Activated CD4-positive, alpha-beta T cell treated with anti-CD3 and anti-CD28 coated beads, Interleukin-2, amount 10 ng/mL, durations not matched to agents 7 days and 5 days (primary cell): ENCODE measurements around the gene ZNF785. TPM values are rescaled to one million over a fixed set of nuclear protein-coding genes. Genes with fewer than 3 reads are reported as not detected.

ENCODE experiments used
- CTCF ChIA-PET: fragments of 350-600 bp; sonication (Branson Sonifier 250); formaldehyde crosslinking; loops from one replicate; lab custom pipeline; 2021; ENCODE audit warnings: antibody characterized with exemption; lab: Charles Lee
- POLR2A ChIA-PET: fragments of 350-600 bp; sonication (Branson Sonifier 250); formaldehyde crosslinking; loops from one replicate; lab custom pipeline; 2021; ENCODE audit warnings: antibody characterized with exemption; lab: Charles Lee
- DNase-seq: peaks from one replicate; pipeline ENCODE4 v3.0.0-alpha.2; 2020
- H3K27ac Mint-ChIP-seq: one replicate; pipeline ENCODE4 v1.8.0; 2021; ENCODE audit warnings: mild to moderate bottlenecking, moderate library complexity, mixed read lengths
- H3K27me3 Mint-ChIP-seq: one replicate; pipeline ENCODE4 v1.8.0; 2021; ENCODE audit warnings: mixed read lengths
- H3K36me3 Mint-ChIP-seq: one replicate; pipeline ENCODE4 v1.8.0; 2021; ENCODE audit warnings: low read depth, mixed read lengths
- H3K4me1 Mint-ChIP-seq: one replicate; pipeline ENCODE4 v1.8.0; 2021; ENCODE audit warnings: mixed read lengths
- H3K4me3 Mint-ChIP-seq: one replicate; pipeline ENCODE4 v1.8.0; 2021; ENCODE audit warnings: mild to moderate bottlenecking, moderate library complexity, mixed read lengths
- H3K9me3 Mint-ChIP-seq: one replicate; pipeline ENCODE4 v1.8.0; 2021; ENCODE audit warnings: mixed read lengths
- total RNA-seq, 2 experiments: library from RNA; stranded (reverse); gene quantifications; one replicate each; pipeline ENCODE4 v1.2.3, GENCODE V29; 2021

Gene ZNF785
- total RNA-seq, 2 experiments from 2014 or later = 17.0 to 18.3 TPM

- Mint-ChIP-seq H3K27ac (no peak overlapping the region), H3K36me3 (no peaks in the 10 kb centered on the region), H3K4me1 (peaks cover 16% of the 10 kb centered on the region), H3K9me3 (no peaks in the 10 kb centered on the region), H3K4me3 (no peak overlapping the region), H3K27me3 (peaks cover 3% of the 10 kb centered on the region)
- ChIA-PET POLR2A (no interaction called here), CTCF (interaction anchor here (0.6 to 4.3 kb wide), 38 partner anchors 9 to 525 kb away, joined by 3 to 28 read pairs (median 5); partner anchors contain the start of genes DCTPP1, FBRS, PRR14 and SEPTIN1)
- peak; percentile 81 for DNase-seq
Measured at GRCh38 chr16:30615358-30616091, 30.0 kb upstream of the ZNF785 start.

DNA sequence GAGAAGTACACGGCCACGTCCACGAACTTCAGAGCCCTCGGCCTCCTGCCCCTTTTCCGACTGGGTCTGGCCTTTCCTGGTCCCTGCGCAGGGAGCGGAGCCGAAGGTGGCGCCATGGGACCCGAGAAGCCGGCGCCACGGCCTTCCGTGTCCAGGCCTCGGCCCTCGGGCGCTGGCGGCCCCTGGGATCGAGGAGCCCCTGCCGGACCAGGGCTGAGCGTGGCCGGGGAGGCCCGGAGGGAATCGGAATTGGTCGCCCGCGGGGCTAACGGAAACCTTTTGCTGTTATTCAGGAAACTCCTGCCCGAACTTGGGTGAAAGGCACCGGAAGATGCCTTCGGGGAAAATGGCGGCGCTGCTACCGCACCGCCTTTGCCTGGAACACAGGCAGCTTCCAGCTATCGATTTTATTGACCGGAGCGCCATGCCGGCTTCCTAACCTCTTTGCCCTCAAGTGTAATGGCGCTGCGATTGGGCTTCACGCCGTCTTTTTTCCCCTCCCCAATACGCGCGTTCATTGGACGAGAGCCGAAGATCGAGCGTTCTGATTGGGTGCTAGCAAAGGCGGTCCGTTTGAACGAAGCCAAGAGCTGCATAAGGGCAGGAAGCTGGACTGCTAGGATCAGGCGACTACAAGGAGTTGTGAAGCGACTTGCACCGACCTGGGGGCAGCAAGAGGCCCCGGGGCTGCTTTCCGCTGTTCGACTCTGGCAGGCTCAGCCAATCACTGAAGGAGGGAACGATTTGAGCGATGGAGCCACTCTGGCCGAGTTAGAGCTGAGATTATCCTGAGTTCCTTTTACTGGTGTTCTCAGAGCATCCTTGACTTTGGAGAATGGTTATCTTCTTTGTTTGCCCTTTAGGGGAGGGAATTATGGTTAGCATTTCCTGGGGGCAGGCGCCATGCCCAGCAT lies 24.7 kb upstream of the ZNF785 start, which contains the start of gene ZNF689:
Gene ZNF689 (minus strand): TSS at position 464 of the 914 bp plus-strand sequence. CDS start 348 bp downstream, at position 116.
- H3K27ac Mint-ChIP-seq = peak within 1 kb of the TSS; percentile 97
- peak within 1 kb of the TSS; percentile 86 for H3K4me3 Mint-ChIP-seq
- POLR2A ChIA-PET = interaction anchor here (0.5 to 1.2 kb wide), 8 partner anchors 17 to 518 kb away, joined by 3 to 5 read pairs (median 3); partner anchors contain the start of genes DCTPP1, ITGAL, PRR14 and TBX6
- no peaks in the 10 kb centered on the region for H3K27me3 Mint-ChIP-seq
- DNase-seq = peak; percentile 96
- no peaks in the 10 kb centered on the region for H3K9me3 Mint-ChIP-seq
- H3K36me3 Mint-ChIP-seq = peaks cover 14% of the 10 kb centered on the region
- H3K4me1 Mint-ChIP-seq = peaks cover 24% of the 10 kb centered on the region
- CTCF ChIA-PET = interaction anchor here (0.6 to 2.2 kb wide), 11 partner anchors 10 to 519 kb away, joined by 3 to 11 read pairs (median 3); partner anchors contain the start of genes DCTPP1, PRR14 and TBX6

GRCh38 chr16:30609002-30609925 lies 23.8 kb upstream of the ZNF785 start:
- peaks cover 24% of the 10 kb centered on the region for H3K4me1 Mint-ChIP-seq
- POLR2A ChIA-PET = interaction anchor here (1.2 kb wide), 1 partner anchor 41 kb away, joined by 4 read pairs; the partner anchor contains the start of gene PRR14
- no peaks in the 10 kb centered on the region for H3K9me3 Mint-ChIP-seq
- H3K36me3 Mint-ChIP-seq = peaks cover 21% of the 10 kb centered on the region
- peak overlapping the region; percentile 86 for H3K4me3 Mint-ChIP-seq
- peak overlapping the region; percentile 97 for H3K27ac Mint-ChIP-seq
- peak; percentile 44 for DNase-seq
- CTCF ChIA-PET = interaction anchor here (0.6 to 2.5 kb wide), 11 partner anchors 11 to 179 kb away, joined by 3 to 14 read pairs (median 4); partner anchors contain the start of genes DCTPP1 and PRR14
- no peaks in the 10 kb centered on the region for H3K27me3 Mint-ChIP-seq

GRCh38 chr16:30606004-30606403 lies 20.5 kb upstream of the ZNF785 start:
- Mint-ChIP-seq H3K4me1 (peaks cover 24% of the 10 kb centered on the region), H3K36me3 (peaks cover 31% of the 10 kb centered on the region), H3K4me3 (no peak overlapping the region), H3K9me3 (no peaks in the 10 kb centered on the region), H3K27me3 (no peaks in the 10 kb centered on the region), H3K27ac (no peak overlapping the region)
- no peak for DNase-seq
- CTCF ChIA-PET = interaction anchor here (1.2 to 1.3 kb wide), 2 partner anchors 23 to 176 kb away, joined by 3 to 4 read pairs; partner anchors contain the start of gene DCTPP1
- POLR2A ChIA-PET = no interaction called here

DNA sequence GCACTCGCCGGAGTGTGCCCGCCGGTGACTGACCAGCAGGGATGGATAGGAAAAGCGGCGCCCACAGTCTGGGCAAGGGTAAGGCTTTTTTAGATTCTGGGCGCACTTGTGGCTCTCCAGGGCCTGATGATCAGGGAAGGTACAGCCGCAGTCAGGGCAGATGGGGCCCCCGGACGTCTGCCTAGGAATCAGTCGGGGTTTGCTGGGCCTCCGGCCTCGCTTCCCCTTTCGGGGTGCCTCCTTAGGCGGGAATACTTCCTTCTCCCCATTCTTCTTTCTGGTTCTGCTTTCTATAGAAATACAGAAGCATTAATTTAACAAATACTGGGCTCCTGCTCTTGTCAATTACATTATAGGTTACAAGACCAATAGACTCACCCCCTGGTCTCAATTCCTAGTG lies 19.7 kb upstream of the ZNF785 start:
- ChIA-PET POLR2A (no interaction called here), CTCF (no interaction called here)
- peaks cover 19% of the 10 kb centered on the region for H3K4me1 Mint-ChIP-seq
- H3K27ac Mint-ChIP-seq = no peak overlapping the region
- peaks cover 33% of the 10 kb centered on the region for H3K36me3 Mint-ChIP-seq
- no peak overlapping the region for H3K4me3 Mint-ChIP-seq
- H3K9me3 Mint-ChIP-seq = no peaks in the 10 kb centered on the region
- DNase-seq = no peak
- no peaks in the 10 kb centered on the region for H3K27me3 Mint-ChIP-seq

DNA sequence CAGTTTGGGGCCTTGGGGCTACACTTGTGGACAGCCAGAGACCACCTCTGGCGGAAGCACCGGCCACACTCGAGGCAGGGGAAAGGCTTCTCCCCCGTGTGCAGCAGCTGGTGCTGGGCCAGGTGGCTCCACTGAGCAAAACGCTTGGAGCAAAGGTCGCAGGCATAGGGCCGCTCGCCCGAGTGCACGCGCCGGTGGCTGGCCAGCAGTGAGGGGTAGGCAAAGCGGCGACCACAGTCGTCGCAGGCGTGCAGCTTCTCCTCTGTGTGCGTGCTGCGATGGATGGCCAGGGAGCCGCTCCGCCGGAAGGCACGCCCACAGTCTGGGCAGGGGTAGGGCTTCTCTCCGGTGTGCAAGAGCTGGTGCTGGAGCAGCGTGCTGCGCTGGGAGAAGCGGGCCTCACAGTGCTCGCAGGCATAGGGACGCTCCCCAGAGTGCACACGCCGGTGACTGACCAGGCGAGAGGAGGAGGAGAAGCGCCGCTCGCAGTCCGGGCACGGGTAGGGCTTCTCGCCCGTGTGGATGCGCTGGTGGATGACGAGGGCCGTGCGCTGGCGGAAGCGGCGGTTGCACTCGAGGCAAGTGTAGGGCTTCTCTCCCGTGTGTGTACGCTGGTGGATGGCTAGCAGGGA lies 18.9 kb upstream of the ZNF785 start:
- peaks cover 19% of the 10 kb centered on the region for H3K4me1 Mint-ChIP-seq
- CTCF ChIA-PET = interaction anchor here (1.2 to 1.9 kb wide), 2 partner anchors 19 to 69 kb away, joined by 3 to 6 read pairs; partner anchors contain the start of gene ZNF785
- peaks cover 33% of the 10 kb centered on the region for H3K36me3 Mint-ChIP-seq
- no peak overlapping the region for H3K27ac Mint-ChIP-seq
- H3K4me3 Mint-ChIP-seq = no peak overlapping the region
- H3K27me3 Mint-ChIP-seq = no peaks in the 10 kb centered on the region
- POLR2A ChIA-PET = no interaction called here
- H3K9me3 Mint-ChIP-seq = no peaks in the 10 kb centered on the region
- DNase-seq = no peak

DNA sequence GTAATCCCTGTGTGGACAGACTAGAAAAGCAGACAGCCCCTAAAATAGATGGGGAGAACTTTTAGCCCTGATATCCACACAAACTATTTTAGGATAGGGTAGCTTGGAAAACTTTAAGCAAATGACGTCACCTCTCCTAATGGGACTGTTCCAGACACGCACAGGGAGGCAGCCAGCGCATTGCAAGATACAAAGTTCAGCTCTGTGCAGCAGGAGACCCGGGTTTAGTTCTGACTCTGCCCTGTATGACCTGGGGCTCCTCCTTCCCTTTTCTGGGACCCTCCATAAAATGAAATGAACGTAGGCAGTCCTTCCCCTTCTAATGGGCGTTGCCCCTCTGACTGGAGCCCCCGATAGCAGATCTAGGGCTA lies 18.4 kb upstream of the ZNF785 start:
- H3K4me1 Mint-ChIP-seq = peaks cover 17% of the 10 kb centered on the region
- no peaks in the 10 kb centered on the region for H3K27me3 Mint-ChIP-seq
- no peak overlapping the region for H3K27ac Mint-ChIP-seq
- CTCF ChIA-PET = interaction anchor here (1.2 to 2.0 kb wide), 3 partner anchors 16 to 68 kb away, joined by 3 to 7 read pairs (median 6); partner anchors contain the start of gene ZNF785
- no peaks in the 10 kb centered on the region for H3K9me3 Mint-ChIP-seq
- no peak for DNase-seq
- POLR2A ChIA-PET = no interaction called here
- H3K36me3 Mint-ChIP-seq = peaks cover 33% of the 10 kb centered on the region
- H3K4me3 Mint-ChIP-seq = no peak overlapping the region

- Mint-ChIP-seq H3K27me3 (no peaks in the 10 kb centered on the region), H3K4me1 (peaks cover 15% of the 10 kb centered on the region), H3K36me3 (peaks cover 33% of the 10 kb centered on the region), H3K27ac (no peak overlapping the region), H3K9me3 (no peaks in the 10 kb centered on the region), H3K4me3 (no peak overlapping the region)
- DNase-seq = no peak
- CTCF ChIA-PET = interaction anchor here (0.6 to 2.0 kb wide), 8 partner anchors 13 to 511 kb away, joined by 3 to 8 read pairs (median 4); partner anchors contain the start of gene ZNF764
- POLR2A ChIA-PET = no interaction called here
Measured at GRCh38 chr16:30602616-30603277, 17.2 kb upstream of the ZNF785 start.

DNA sequence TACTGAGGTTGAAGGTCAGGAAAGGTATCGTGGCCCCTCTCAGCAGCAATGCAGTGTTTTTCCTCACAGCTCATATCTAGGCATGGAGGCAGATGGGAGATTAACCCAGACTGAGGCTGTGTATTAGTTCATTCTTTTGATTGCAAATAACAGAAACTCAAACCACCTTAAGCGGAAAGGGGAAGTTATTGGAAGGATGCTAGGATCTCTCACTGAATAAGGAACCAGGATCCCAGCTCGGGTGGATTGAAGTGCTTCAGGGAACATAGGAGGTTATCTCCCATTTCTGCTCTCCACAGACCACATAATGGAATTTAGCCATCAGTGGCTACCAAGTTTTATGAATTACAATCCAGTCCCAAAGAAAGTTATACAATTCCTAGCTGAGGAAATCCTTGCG lies 16.5 kb upstream of the ZNF785 start:
- Mint-ChIP-seq H3K9me3 (no peaks in the 10 kb centered on the region), H3K4me3 (no peak overlapping the region), H3K27me3 (no peaks in the 10 kb centered on the region), H3K27ac (no peak overlapping the region), H3K36me3 (peaks cover 28% of the 10 kb centered on the region), H3K4me1 (peaks cover 13% of the 10 kb centered on the region)
- ChIA-PET CTCF (interaction anchor here (0.8 to 2.0 kb wide), 5 partner anchors 13 to 44 kb away, joined by 3 to 8 read pairs (median 4); partner anchors contain the start of gene ZNF764), POLR2A (no interaction called here)
- DNase-seq = no peak

DNA sequence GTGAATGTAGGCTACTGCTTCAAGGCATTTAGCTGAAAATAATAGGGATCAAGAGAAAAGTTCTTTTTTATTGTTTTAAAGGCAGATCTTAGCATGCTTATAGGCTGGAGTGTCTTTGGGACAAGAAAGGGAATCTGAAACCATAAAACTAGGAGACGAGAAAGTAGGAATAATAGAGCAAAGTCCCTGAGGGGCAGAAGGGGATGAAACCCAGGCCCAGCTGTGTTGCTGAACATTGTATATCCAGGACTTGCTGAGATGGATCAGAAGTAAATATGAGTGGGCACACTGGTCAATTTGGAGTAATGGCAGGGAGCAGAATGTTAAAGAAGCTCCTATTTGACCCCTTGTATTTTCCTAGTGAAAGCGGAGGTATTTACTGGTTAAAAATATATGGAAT lies 15.4 kb upstream of the ZNF785 start:
- Mint-ChIP-seq H3K4me1 (peaks cover 11% of the 10 kb centered on the region), H3K27me3 (no peaks in the 10 kb centered on the region), H3K27ac (no peak overlapping the region), H3K36me3 (peaks cover 23% of the 10 kb centered on the region), H3K4me3 (no peak overlapping the region), H3K9me3 (no peaks in the 10 kb centered on the region)
- POLR2A ChIA-PET = no interaction called here
- CTCF ChIA-PET = interaction anchor here (0.6 to 4.3 kb wide), 3 partner anchors 14 to 35 kb away, joined by 4 to 27 read pairs (median 4); no protein-coding TSS in a partner anchor
- no peak for DNase-seq
